Endothelial cell of umbilical vein (primary cell): Measurements from ENCODE around the gene MATCAP1. TPM values are rescaled to one million over a fixed set of nuclear protein-coding genes. Genes with fewer than 3 reads are reported as not detected.

Source experiments
- BruUV-seq: library from RNA; stranded (reverse); fragments of 400-500 nt; replicated peaks from 2 replicates; lab custom pipeline; 2021; lab: Mats Ljungman, UMichigan
- CTCF ChIA-PET: fragments of 300-600, 350-600 bp; sonication (Branson Sonifier 250); formaldehyde crosslinking; loops from one replicate; lab custom pipeline; 2021; ENCODE audit warnings: antibody characterized with exemption, inconsistent platforms; lab: Charles Lee
- POLR2A ChIA-PET: fragments of 300-600, 350-600 bp; sonication (Branson Sonifier 250); formaldehyde crosslinking; loops from one replicate; lab custom pipeline; 2021; ENCODE audit warnings: antibody characterized with exemption, inconsistent platforms; lab: Charles Lee
- DNase-seq: peaks from one replicate; pipeline ENCODE4 v3.0.0-alpha.2; 2011; ENCODE audit warnings: low read depth, low spot score
- FAIRE-seq: peaks from 2 replicates; lab custom pipeline; 2011; peaks lifted over from hg19 to GRCh38; lab: Jason Lieb, UNC
- H2AFZ ChIP-seq: 2 replicates; pipeline ENCODE4 v1.6.0; 2012; ENCODE audit warnings: low read depth, low read length, control low read depth, inconsistent platforms
- H3K27ac ChIP-seq: 2 replicates; pipeline ENCODE4 v1.5.1; 2011; ENCODE audit warnings: low read depth, mild to moderate bottlenecking, control low read depth, low read length, moderate library complexity; ENCODE audit not compliant: insufficient read depth
- H3K27me3 ChIP-seq, 2 experiments: 2 replicates each; pipeline versions ENCODE4 v1.6.0 to v1.6.1; 2011; ENCODE audit warnings: low read length in 2 of 2, mixed read lengths in 1 of 2; ENCODE audit not compliant: control insufficient read depth in 2 of 2, insufficient read depth in 2 of 2
- H3K36me3 ChIP-seq, 2 experiments: 2 replicates in 1 of 2; 3 replicates in 1 of 2; pipeline ENCODE4 v1.5.1; 2011; ENCODE audit warnings: low read length in 2 of 2, mild to moderate bottlenecking in 1 of 2, moderate library complexity in 1 of 2; ENCODE audit not compliant: control insufficient read depth in 2 of 2, insufficient read depth in 2 of 2; ENCODE audit errors: extremely low read depth in 1 of 2
- H3K4me1 ChIP-seq: 3 replicates; pipeline ENCODE4 v1.5.1; 2011; ENCODE audit warnings: mild to moderate bottlenecking, low read length; ENCODE audit not compliant: control insufficient read depth, insufficient read depth; ENCODE audit errors: extremely low read depth
- H3K4me2 ChIP-seq: 2 replicates; pipeline ENCODE4 v1.6.1; 2011; ENCODE audit warnings: low read length, control low read depth, mixed read lengths; ENCODE audit not compliant: insufficient read depth
- H3K4me3 ChIP-seq, 3 experiments: fragments of 200-600 bp in 1 of 3; sonication (generic), shearing (Covaris generic) in 1 of 3; replicated peaks in 1 of 3; 2 replicates each; pipeline ENCODE4 v1.5.1; 2011 to 2016; ENCODE audit warnings: control low read depth in 3 of 3, low read length in 3 of 3, mild to moderate bottlenecking in 2 of 3, inconsistent platforms in 1 of 3, low read depth in 1 of 3, moderate library complexity in 1 of 3; ENCODE audit not compliant: insufficient read depth in 1 of 3
- H3K79me2 ChIP-seq: 2 replicates; pipeline ENCODE4 v1.6.0; 2012; ENCODE audit warnings: low read length, inconsistent platforms; ENCODE audit not compliant: control insufficient read depth, insufficient read depth
- H3K9ac ChIP-seq: replicated peaks from 2 replicates; pipeline ENCODE3; 2011; ENCODE audit warnings: low read length, control low read depth; ENCODE audit not compliant: insufficient read depth; ENCODE audit errors: extremely low read depth
- H3K9me1 ChIP-seq: replicated peaks from 3 replicates; pipeline ENCODE4 v1.6.0; 2011; ENCODE audit warnings: mild to moderate bottlenecking, low read length; ENCODE audit not compliant: control insufficient read depth, insufficient read depth; ENCODE audit errors: extremely low read depth
- H3K9me3 ChIP-seq: replicated peaks from 2 replicates; pipeline ENCODE4 v1.5.1; 2012; ENCODE audit warnings: low read length, inconsistent platforms; ENCODE audit not compliant: control insufficient read depth, insufficient read depth
- H4K20me1 ChIP-seq: replicated peaks from 2 replicates; pipeline ENCODE3; 2011; ENCODE audit warnings: mild to moderate bottlenecking, low read length; ENCODE audit not compliant: control insufficient read depth, insufficient read depth; ENCODE audit errors: extremely low read depth
- EZH2 ChIP-seq: IDR thresholded peaks from 2 replicates; pipeline ENCODE4 v1.6.1; 2012; ENCODE audit warnings: borderline replicate concordance, low read depth, mild to moderate bottlenecking, moderate library complexity, low read length, inconsistent platforms; ENCODE audit not compliant: severe bottlenecking
- FOS ChIP-seq: IDR thresholded peaks from 2 replicates; pipeline ENCODE4 v1.6.1; 2011; ENCODE audit warnings: mild to moderate bottlenecking, low read length, moderate library complexity, borderline replicate concordance; ENCODE audit not compliant: insufficient read depth
- GATA2 ChIP-seq: IDR thresholded peaks from 2 replicates; pipeline ENCODE4 v1.7.0; 2011; ENCODE audit warnings: low read depth, mild to moderate bottlenecking, moderate library complexity, mixed read lengths, low read length; ENCODE audit not compliant: insufficient read length, insufficient read depth
- JUN ChIP-seq: IDR thresholded peaks from 2 replicates; pipeline ENCODE4 v1.6.1; 2011; ENCODE audit warnings: borderline replicate concordance, low read depth; ENCODE audit not compliant: insufficient read length, insufficient read depth
- MYC ChIP-seq: IDR thresholded peaks from one replicate; pipeline ENCODE4 v1.6.1; 2011; ENCODE audit warnings: mild to moderate bottlenecking, low read depth, low read length
- POLR2A ChIP-seq: IDR thresholded peaks from 2 replicates; pipeline ENCODE4 v1.6.1; 2012; ENCODE audit warnings: low read depth, mild to moderate bottlenecking, control low read depth, low read length
- POLR2AphosphoS5 ChIP-seq: IDR thresholded peaks from 2 replicates; pipeline ENCODE4 v1.6.1; 2012; ENCODE audit warnings: low read depth, mild to moderate bottlenecking, control low read depth, low read length, moderate library complexity; ENCODE audit not compliant: insufficient read depth
- dilution Hi-C: fragments of 300-500 bp; cut with MboI; formaldehyde crosslinking; loops from one replicate; pipeline ENCODE4 v1.15.0; 2019; ENCODE audit warnings: low sequenced_read_pairs; ENCODE audit not compliant: extremely low pct_ligation_motif_present
- intact Hi-C: fragments of 100-400 bp; cut with micrococcal nuclease; formaldehyde crosslinking; loops from one replicate; pipeline ENCODE4 v1.10.0; 2022
- polyA plus RNA-seq, 4 experiments: library from polyadenylated mRNA; depleted of rRNA in 3 of 4; stranded (reverse) in 3 of 4; unstranded in 1 of 4; fragments of >200 nt; gene quantifications; 2 replicates each; pipeline versions ENCODE4 v1.2.1 to v1.2.3, GENCODE V29; 2011 to 2012; ENCODE audit warnings: missing spikeins in 1 of 4
- total RNA-seq: library from RNA; stranded (reverse); gene quantifications from 2 replicates; pipeline ENCODE4 v1.2.3, GENCODE V29; 2021
- TF ChIP-seq, protein P1 (sequence below), 2 donors: IDR thresholded peaks; 1 replicate in 1 of 2; 2 replicates in 1 of 2; pipeline ENCODE4 v1.5.1; 2011; ENCODE audit warnings: low read length in 2 of 2, mild to moderate bottlenecking in 2 of 2, moderate library complexity in 2 of 2, control low read depth in 1 of 2, inconsistent platforms in 1 of 2, low read depth in 1 of 2; ENCODE audit not compliant: insufficient read depth in 1 of 2; ENCODE audit errors: extremely low read depth in 1 of 2
- TF ChIP-seq, protein P2 (sequence below): IDR thresholded peaks from 2 replicates; pipeline ENCODE4 v1.6.1; 2011; ENCODE audit not compliant: insufficient read depth, insufficient read length

Gene MATCAP1
- total and polyA plus RNA-seq, 2 donors (not counting 3 experiments of a cell fraction or from before 2014, with no cell fraction given): 44.5 to 53.3 TPM

DNA sequence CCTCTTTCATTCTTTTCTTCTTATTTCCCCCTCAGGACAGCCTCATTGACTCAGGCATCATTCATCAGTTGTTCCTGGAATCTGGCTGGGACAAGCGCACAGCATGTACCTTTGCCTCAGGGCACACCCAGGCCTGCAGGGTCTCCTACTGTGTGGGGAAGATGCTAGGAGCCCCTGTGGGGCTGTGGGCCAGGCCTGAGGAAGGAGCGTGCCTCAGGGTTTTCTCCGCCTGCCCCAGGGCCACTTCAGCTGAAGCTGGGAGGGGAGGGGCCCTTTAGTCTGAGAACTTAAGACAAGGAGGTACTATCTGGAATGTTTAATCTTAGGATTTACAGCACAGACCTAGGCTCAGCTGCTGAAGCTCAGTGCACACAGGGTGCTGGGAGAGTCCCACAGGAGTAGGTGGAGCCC lies 23.1 kb upstream of the MATCAP1 start:
- Histone ChIP-seq H3K9me1 (no peaks in the 10 kb centered on the region), H3K79me2 (no peaks in the 10 kb centered on the region), H3K9ac (no peak overlapping the region), H3K4me2 (no peak overlapping the region), H3K9me3 (no peaks in the 10 kb centered on the region), H3K4me1 (no peaks in the 10 kb centered on the region), H4K20me1 (no peaks in the 10 kb centered on the region), H3K4me3 (no peak overlapping the region), H3K36me3 (peaks cover 0 to 21% of the 10 kb centered on the region in 2 experiments), H3K27me3 (no peaks in the 10 kb centered on the region), H2AFZ (no peak overlapping the region), H3K27ac (no peak overlapping the region)
- FAIRE-seq: no peak
- no TSS peak for BruUV-seq
- ChIA-PET CTCF (interaction anchor here (0.9 kb wide), 1 partner anchor 9 kb away, joined by 3 read pairs; no protein-coding TSS in a partner anchor), POLR2A (no interaction called here)
- intact Hi-C loops: no loop called here
- TF ChIP-seq, protein P1, sequence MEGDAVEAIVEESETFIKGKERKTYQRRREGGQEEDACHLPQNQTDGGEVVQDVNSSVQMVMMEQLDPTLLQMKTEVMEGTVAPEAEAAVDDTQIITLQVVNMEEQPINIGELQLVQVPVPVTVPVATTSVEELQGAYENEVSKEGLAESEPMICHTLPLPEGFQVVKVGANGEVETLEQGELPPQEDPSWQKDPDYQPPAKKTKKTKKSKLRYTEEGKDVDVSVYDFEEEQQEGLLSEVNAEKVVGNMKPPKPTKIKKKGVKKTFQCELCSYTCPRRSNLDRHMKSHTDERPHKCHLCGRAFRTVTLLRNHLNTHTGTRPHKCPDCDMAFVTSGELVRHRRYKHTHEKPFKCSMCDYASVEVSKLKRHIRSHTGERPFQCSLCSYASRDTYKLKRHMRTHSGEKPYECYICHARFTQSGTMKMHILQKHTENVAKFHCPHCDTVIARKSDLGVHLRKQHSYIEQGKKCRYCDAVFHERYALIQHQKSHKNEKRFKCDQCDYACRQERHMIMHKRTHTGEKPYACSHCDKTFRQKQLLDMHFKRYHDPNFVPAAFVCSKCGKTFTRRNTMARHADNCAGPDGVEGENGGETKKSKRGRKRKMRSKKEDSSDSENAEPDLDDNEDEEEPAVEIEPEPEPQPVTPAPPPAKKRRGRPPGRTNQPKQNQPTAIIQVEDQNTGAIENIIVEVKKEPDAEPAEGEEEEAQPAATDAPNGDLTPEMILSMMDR (IDR thresholded peaks at IDR 0.05; ENCODE audit: extremely low read depth in 1 of 2, insufficient read depth in 1 of 2, low read depth in 1 of 2, low read length in 2 of 2): no peak
- TF ChIP-seq POLR2AphosphoS5 (no peak), POLR2A (no peak), GATA2 (no peak), EZH2 (no peak), FOS (no peak), JUN (no peak), MYC (no peak)
- TF ChIP-seq, protein P2, sequence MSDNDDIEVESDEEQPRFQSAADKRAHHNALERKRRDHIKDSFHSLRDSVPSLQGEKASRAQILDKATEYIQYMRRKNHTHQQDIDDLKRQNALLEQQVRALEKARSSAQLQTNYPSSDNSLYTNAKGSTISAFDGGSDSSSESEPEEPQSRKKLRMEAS: no peak
- dilution Hi-C loops: no loop called here
- DNase-seq: no peak
